Endothelial cell of umbilical vein (primary cell): ENCODE results near the gene PIM3.

Source experiments
- EZH2 ChIP-seq: IDR thresholded peaks from 2 replicates; pipeline ENCODE4 v1.6.1; 2012; ENCODE audit warnings: borderline replicate concordance, low read depth, mild to moderate bottlenecking, moderate library complexity, low read length, inconsistent platforms; ENCODE audit not compliant: severe bottlenecking
- POLR2A ChIP-seq: IDR thresholded peaks from 2 replicates; pipeline ENCODE4 v1.6.1; 2012; ENCODE audit warnings: low read depth, mild to moderate bottlenecking, control low read depth, low read length
- POLR2AphosphoS5 ChIP-seq: IDR thresholded peaks from 2 replicates; pipeline ENCODE4 v1.6.1; 2012; ENCODE audit warnings: low read depth, mild to moderate bottlenecking, control low read depth, low read length, moderate library complexity; ENCODE audit not compliant: insufficient read depth
- TF ChIP-seq, protein P1 (sequence below), 2 donors: IDR thresholded peaks; 1 replicate in 1 of 2; 2 replicates in 1 of 2; pipeline ENCODE4 v1.5.1; 2011; ENCODE audit warnings: low read length in 2 of 2, mild to moderate bottlenecking in 2 of 2, moderate library complexity in 2 of 2, control low read depth in 1 of 2, inconsistent platforms in 1 of 2, low read depth in 1 of 2; ENCODE audit not compliant: insufficient read depth in 1 of 2; ENCODE audit errors: extremely low read depth in 1 of 2
- TF ChIP-seq, protein P2 (sequence below): IDR thresholded peaks from 2 replicates; pipeline ENCODE4 v1.6.1; 2011; ENCODE audit not compliant: insufficient read depth, insufficient read length

- TF ChIP-seq, protein P1, sequence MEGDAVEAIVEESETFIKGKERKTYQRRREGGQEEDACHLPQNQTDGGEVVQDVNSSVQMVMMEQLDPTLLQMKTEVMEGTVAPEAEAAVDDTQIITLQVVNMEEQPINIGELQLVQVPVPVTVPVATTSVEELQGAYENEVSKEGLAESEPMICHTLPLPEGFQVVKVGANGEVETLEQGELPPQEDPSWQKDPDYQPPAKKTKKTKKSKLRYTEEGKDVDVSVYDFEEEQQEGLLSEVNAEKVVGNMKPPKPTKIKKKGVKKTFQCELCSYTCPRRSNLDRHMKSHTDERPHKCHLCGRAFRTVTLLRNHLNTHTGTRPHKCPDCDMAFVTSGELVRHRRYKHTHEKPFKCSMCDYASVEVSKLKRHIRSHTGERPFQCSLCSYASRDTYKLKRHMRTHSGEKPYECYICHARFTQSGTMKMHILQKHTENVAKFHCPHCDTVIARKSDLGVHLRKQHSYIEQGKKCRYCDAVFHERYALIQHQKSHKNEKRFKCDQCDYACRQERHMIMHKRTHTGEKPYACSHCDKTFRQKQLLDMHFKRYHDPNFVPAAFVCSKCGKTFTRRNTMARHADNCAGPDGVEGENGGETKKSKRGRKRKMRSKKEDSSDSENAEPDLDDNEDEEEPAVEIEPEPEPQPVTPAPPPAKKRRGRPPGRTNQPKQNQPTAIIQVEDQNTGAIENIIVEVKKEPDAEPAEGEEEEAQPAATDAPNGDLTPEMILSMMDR (IDR thresholded peaks at IDR 0.05; ENCODE audit: extremely low read depth in 1 of 2, insufficient read depth in 1 of 2, low read depth in 1 of 2, low read length in 2 of 2), result no peak
- TF ChIP-seq EZH2 (no peak), POLR2AphosphoS5 (no peak), POLR2A (no peak)
- TF ChIP-seq, protein P2, sequence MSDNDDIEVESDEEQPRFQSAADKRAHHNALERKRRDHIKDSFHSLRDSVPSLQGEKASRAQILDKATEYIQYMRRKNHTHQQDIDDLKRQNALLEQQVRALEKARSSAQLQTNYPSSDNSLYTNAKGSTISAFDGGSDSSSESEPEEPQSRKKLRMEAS, result no peak
Observed at GRCh38 chr22:49913446-49913845, 47.1 kb upstream of the PIM3 start.
